GM03348 (cell line): ENCODE measurements around the gene GJA3.

ENCODE experiments used
- DNase-seq: peaks from one replicate; pipeline ENCODE4 v3.0.0; 2012; ENCODE audit warnings: low spot score

The GJA3 gene

GRCh38 chr13:20160306-20161274 is at the start of gene GJA3:
GJA3 (minus strand) TSS chr13:20161052; CDS start chr13:20143288, 17,764 bp downstream.
- DNase-seq: peak; percentile 56

- DNase-seq: no peak
Observed at GRCh38 chr13:20209948-20210347, 49.1 kb upstream of the GJA3 start.

DNA sequence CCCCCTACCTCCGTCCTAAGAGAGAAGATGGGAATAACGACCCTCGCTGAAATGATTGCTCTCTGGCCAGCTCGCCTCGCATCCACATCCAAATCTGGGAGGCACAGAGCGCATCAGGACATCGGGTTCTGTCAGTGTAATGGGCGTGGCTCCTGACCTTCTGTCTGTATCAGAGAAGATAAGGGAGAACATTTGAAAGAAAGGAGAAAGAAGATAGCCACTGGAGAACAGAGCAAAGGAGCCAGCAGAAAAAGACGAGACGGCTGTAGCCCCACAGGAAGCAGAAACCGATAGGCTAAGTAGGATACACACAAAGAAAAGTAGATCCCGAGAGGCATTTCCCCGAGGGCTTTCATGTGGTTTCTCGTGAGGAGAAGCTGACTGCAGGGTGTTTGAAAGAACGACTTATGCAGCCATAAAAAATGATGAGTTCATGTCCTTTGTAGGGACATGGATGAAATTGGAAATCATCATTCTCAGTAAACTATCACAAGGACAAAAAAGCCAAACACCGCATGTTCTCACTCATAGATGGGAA is 45.9 kb upstream of the GJA3 start:
- DNase-seq: no peak

GRCh38 chr13:20206065-20206697 is 45.3 kb upstream of the GJA3 start:
- DNase-seq: no peak

DNA sequence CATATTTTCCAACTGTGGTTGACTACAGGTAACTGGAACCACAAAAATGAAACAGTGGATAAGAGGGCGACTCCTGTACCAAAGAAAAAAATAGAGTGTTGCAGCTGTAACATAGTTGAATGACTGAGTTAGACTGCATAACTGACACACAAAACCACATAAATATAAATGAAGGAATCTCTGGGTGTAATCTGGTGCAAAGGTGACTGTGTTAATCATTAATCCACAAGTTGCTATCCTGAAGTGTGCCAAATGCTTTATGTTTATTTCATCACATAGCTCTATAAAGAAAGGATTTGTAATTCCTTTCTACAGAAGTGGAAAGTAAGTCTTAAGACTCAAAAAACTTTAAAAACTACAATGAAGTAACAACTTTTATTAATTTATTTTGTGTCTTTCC is 37.9 kb upstream of the GJA3 start:
- no peak for DNase-seq

DNA sequence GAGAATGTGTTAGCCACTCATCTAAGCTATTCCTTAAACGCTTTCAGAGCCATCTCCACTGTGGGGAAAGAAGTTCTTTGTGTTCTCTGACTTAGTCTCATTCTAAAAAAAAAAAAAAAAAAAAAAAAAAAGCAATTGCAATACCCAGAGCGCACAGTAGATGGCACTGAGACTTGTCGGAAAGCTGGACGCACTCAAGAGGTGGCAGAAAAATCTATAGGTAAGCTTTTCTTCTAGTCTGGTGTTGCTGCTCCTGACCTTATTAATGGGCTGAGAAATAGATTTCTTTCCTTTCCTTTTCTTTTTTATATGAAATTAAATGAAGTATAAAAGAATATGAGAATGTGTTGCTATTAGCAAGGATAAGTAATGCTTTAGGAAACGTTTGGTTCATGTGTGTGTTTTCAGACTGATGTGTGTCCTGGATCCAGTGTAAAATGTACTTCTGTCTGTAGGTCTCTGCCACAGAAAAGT is 36.5 kb upstream of the GJA3 start:
- DNase-seq: peak; percentile 66

- DNase-seq: no peak
Observed at GRCh38 chr13:20195801-20196200, 34.9 kb upstream of the GJA3 start.

GRCh38 chr13:20193907-20194631 is 33.2 kb upstream of the GJA3 start:
- no peak for DNase-seq

DNA sequence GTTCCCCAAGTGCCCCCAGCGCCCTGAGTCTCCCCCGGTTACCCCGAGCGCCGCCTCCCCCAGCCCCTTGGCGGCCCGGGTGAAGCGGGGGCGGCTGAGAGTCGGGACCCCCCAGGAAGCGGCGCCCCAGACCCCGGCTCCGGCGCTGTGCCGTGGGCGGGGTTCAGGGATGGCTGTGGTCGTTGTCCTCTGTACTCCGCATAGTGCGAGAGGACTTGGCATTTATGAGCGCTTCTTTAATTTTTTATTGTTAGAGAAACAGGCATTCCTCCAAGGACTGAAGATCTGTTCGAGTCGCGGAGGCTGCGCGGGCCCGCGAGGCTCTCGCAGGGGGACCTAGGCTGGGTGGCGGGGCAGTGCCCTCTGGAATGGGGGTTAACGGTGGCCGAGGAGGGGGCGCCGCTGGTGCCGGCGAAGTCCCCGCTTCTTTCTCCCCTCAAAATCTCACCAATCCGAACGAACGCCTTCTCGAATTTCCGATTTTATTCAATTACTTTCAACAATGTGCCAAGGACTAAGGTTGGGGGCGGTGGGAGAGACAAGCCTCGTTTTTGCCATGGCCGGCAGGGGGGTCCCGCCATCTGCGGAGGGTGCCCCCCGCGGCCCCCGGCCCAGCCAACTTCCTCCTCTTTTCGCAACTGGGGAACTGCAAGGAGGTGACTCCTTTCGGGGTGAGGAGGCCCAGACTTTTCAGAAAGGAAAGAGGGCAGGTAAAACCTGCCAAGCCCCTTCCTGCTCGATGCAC is 32.5 kb upstream of the GJA3 start:
- peak; percentile 42 for DNase-seq

DNA sequence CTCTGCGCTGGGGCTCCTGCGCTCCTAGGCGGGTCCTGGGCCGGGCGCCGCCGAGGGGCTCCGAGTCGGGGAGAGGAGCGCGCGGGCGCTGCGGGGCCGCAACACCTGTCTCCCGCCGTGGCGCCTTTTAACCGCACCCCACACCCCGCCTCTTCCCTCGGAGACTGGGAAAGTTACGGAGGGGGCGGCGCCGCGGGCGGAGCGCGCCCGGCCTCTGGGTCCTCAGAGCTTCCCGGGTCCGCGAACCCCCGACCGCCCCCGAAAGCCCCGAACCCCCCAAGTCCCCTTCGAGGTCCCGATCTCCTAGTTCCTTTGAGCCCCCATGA is 31.9 kb upstream of the GJA3 start, which contains the start of gene GJB2:
Gene GJB2, minus strand, starts transcription at position 103 of the 326 bp plus-strand sequence. CDS start 3,357 bp downstream, outside the sequence.
- DNase-seq: peak; percentile 21

DNA sequence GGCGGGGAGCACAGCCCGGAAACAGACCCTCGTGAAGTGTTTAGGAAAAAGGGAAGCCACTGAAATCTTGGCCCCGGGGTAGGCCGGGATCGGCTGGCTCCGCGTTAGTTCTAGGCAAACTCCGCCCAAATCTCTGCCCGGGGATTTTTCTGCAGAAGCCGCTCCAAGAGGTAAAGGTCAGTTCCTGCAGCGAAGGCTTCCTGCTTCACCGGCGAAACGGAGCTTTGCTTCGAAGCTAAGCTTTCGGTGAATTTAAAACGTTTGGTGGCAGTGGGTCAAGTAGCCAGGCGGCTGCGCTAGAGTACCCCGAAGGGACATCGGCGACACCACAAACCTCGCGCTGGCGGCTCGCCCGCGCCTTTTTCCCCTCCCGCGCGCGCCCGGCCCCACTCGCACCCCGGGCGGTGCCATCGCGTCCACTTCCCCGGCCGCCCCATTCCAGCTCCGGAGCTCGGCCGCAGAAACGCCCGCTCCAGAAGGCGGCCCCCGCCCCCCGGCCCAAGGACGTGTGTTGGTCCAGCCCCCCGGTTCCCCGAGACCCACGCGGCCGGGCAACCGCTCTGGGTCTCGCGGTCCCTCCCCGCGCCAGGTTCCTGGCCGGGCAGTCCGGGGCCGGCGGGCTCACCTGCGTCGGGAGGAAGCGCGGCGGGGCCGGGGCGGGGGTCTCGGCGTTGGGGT is 31.4 kb upstream of the GJA3 start:
- DNase-seq: peak; percentile 27

DNA sequence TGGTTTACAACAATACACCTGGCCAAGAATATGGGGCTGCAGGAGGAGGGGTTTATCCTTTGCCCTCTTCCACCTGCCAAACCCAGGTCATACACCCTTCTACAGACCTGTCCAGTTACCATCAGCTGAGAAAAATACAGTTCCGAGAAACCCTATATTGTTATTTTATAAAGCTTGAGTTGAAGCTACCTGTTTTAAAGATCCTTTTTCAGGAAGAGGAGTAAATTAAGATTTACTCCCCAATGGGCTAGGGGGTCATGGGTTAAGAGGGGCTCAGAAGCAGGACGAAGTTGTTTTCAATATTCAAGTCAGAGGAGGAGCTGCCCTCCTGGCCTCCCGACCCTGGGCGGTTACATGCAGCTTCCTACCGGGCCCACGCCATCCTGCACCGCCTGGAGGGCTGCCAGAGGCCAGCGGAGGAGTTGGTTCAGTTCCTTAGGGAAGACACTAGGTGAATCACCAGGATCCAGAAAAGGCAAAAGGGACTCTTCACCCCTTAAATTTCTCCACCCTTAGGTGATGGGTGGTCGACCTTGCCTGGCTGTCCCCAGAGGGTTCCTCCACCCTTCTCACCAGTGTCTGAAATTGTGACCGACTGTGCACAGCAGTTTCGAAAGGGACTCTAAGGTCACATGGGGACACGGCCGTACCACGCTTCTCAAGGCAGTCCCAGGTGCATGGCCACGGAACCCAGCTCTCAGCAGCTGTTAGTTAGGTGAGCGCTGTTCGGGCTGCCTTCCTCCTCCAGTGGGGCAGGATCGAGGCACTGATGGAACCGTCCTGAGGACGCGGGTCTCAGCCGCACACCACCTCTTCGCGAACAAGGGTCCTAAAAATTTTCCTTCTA is 30.7 kb upstream of the GJA3 start:
- no peak for DNase-seq

GRCh38 chr13:20190481-20191310 is 29.8 kb upstream of the GJA3 start:
- DNase-seq: peak; percentile 73

GRCh38 chr13:20190076-20190475 is 29.2 kb upstream of the GJA3 start:
- DNase-seq: no peak

- no peak for DNase-seq
Observed at GRCh38 chr13:20188667-20189553, 28.1 kb upstream of the GJA3 start.

- no peak for DNase-seq
Observed at GRCh38 chr13:20186771-20187170, 25.9 kb upstream of the GJA3 start.

DNA sequence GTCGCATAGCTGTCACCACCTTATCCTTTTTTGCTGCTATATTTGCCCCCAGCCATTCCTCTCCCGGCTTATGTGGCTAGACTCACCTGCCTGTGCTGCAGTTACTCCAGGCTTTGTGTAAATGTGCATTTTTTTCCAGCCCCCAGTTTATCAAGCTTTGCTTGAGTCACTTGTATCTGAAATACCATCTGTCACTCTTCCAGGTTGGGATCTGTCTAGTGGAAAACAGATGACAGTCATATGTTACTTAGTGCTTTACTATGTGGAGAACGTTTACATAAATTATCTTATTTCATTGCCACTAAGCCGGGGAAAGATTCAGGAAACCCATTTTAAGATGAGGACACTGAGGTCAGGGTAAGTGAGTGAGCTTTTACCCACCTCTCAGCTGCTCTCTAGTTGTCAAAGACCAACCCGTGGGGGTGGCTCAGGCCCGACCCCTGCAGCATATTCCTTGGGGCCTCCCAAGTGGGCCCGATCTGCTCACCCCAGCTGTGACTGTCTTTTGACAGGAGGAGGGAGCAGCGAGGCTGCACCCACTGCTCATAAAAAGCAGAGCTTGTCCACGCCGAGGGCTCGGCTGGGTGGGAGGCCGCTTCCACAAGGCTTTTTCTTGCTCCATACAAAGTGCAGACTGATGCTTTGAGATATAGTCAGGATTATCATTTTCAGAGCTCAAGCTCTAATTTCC is 24.7 kb upstream of the GJA3 start:
- DNase-seq: no peak
